ENCODE measurements around the gene TSGA10. TPM values are rescaled to one million over a fixed set of nuclear protein-coding genes. Genes with fewer than 3 reads are reported as not detected.
"Not testable (repeated sequence)": the region's sequence is repeated elsewhere in the genome, so short reads cannot be mapped to it uniquely, and the experiment has no call there.

TSGA10 gene
- total RNA-seq, 1 experiment from 2014 or later = 2.2 TPM

- no peak for DNase-seq (ENCODE audit: low read depth in 1 of 2, low spot score in 2 of 2)
- Histone ChIP-seq H3K36me3 (no peaks in the 10 kb centered on the region), H3K27ac (no peak overlapping the region), H3K4me3 (no peak overlapping the region), H3K9me3 (replicated peaks) (no peaks in the 10 kb centered on the region), H3K27me3 (replicated peaks) (0 out of 2 replicates have a peak, but pooled peaks cover 3% of the 10 kb centered on the region), H3K4me1 (replicated peaks) (no peaks in the 10 kb centered on the region)
Measured at GRCh38 chr2:99084256-99084655, 70.5 kb downstream of the TSGA10 start.

- H3K36me3 ChIP-seq = no peaks in the 10 kb centered on the region
- H3K27me3 ChIP-seq (replicated peaks) = 0 out of 2 replicates have a peak, but pooled peaks cover 3% of the 10 kb centered on the region
- no peak for DNase-seq (ENCODE audit: low read depth in 1 of 2, low spot score in 2 of 2)
- H3K4me3 ChIP-seq = no peak overlapping the region
- H3K27ac ChIP-seq = no peak overlapping the region
- H3K4me1 ChIP-seq (replicated peaks) = no peaks in the 10 kb centered on the region
- no peaks in the 10 kb centered on the region for H3K9me3 ChIP-seq (replicated peaks)
Measured at GRCh38 chr2:99081891-99082290, 72.9 kb downstream of the TSGA10 start.

DNA sequence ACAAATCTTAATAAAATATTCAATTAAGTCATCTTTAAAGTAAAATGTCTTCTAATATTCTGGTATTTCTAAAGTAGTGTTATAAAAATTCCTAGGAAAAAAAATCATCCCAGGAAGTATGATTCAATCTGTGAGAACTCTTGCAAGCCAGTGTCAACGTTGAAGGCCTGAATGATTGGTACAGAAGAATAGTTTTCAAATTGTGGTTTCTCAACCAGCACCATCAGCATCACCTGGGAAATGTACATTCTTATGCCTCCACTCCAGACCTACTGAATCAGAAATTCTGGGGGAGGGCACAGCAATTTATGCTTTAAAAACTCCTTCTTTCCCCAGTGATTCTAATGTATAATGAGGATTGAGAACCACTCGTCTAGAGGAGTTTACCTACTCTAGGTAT is 75.5 kb downstream of the TSGA10 start:
- H3K4me1 ChIP-seq (replicated peaks) = no peaks in the 10 kb centered on the region
- DNase-seq (ENCODE audit: low read depth in 1 of 2, low spot score in 2 of 2) = no peak
- no peaks in the 10 kb centered on the region for H3K9me3 ChIP-seq (replicated peaks)
- H3K4me3 ChIP-seq = no peak overlapping the region
- H3K36me3 ChIP-seq = no peaks in the 10 kb centered on the region
- no peak overlapping the region for H3K27ac ChIP-seq
- H3K27me3 ChIP-seq (replicated peaks) = 0 out of 2 replicates have a peak, but pooled peaks cover 3% of the 10 kb centered on the region

DNA sequence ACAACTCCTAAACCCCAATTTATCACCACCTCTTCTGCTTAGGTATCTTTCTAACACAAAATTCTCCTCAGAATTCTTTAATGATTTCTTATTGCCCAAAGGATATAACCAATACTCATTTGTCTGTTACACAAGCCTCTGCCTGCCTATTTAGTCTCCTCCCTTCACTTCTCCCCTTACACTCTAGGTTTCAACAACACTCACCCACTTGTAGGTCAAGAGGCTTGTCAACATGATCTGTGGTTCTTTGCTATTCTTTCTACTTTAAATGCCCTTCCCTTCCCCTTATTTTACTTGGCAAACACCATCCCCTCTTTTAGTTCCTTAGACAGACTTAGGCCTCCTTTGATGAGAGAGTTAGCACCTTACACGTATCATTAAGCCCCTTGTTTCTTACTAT is 82.2 kb downstream of the TSGA10 start:
- H3K36me3 ChIP-seq = no peaks in the 10 kb centered on the region
- H3K9me3 ChIP-seq (replicated peaks) = no peaks in the 10 kb centered on the region
- H3K27me3 ChIP-seq (replicated peaks) = no peaks in the 10 kb centered on the region; the same call in 1 of the 2 replicates
- H3K27ac ChIP-seq = no peak overlapping the region
- no peak for DNase-seq (ENCODE audit: low read depth in 1 of 2, low spot score in 2 of 2)
- no peak overlapping the region for H3K4me3 ChIP-seq
- no peaks in the 10 kb centered on the region for H3K4me1 ChIP-seq (replicated peaks)

DNA sequence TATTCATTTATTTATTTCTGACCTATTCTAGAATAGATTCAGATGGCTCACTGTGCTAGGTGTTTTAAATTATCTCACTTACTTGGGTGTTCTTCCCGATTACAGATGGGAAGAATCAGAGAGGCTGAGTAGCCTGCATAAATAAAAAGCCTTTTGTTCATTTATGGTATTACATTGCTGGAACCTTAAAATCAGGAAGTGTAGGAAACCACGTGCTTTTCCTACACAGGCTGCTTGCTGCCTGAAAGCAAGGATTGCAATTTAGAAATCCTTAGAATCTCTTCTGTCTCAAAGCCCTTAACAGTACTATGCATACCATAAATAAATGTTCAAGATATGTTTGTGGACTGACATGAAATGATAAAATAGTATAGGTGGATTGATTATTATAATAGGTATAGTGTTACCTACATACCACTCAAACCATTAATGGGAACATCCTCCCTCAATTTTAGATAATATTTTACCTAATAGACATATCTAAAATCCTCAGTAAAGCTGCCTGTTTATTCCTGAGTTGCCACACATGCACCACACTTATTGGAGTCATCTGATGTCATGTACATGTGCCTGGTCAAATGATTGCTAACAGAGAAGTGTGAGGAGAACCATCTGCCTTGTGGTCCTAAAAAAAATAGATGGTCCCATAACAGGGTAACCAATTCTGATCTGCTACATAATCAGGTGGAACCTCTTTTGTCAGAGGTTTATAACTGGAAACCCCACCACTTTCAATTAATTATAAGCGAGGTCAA is 86.7 kb downstream of the TSGA10 start:
- no peaks in the 10 kb centered on the region for H3K9me3 ChIP-seq (replicated peaks)
- H3K27ac ChIP-seq = no peak overlapping the region
- DNase-seq (ENCODE audit: low read depth in 1 of 2, low spot score in 2 of 2) = no peak
- no peaks in the 10 kb centered on the region for H3K36me3 ChIP-seq
- no peak overlapping the region for H3K4me3 ChIP-seq
- H3K4me1 ChIP-seq (replicated peaks) = no peaks in the 10 kb centered on the region
- H3K27me3 ChIP-seq (replicated peaks) = no peaks in the 10 kb centered on the region; the same call in 1 of the 2 replicates

GRCh38 chr2:99066075-99066958 is 88.4 kb downstream of the TSGA10 start:
- no peaks in the 10 kb centered on the region for H3K4me1 ChIP-seq (replicated peaks)
- no peak overlapping the region for H3K27ac ChIP-seq
- H3K36me3 ChIP-seq = no peaks in the 10 kb centered on the region
- H3K9me3 ChIP-seq (replicated peaks) = no peaks in the 10 kb centered on the region
- DNase-seq (ENCODE audit: low read depth in 1 of 2, low spot score in 2 of 2) = no peak
- H3K27me3 ChIP-seq (replicated peaks) = no peaks in the 10 kb centered on the region
- H3K4me3 ChIP-seq = no peak overlapping the region

DNA sequence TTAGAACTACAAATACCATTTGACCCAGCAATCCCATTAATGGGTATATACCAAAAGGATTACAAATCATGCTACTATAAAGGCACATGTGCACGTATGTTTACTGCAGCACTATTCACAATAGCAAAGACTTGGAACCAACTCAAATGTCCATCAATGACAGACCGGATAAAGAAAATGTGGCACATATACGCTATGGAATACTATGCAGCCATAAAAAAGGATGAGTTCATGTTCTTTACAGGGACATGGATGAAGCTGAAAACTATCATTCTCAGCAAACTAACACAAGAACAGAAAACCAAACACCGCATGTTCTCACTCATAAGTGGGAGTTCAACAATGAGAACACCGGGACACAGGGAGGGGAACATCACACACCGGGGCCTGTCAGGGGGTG is 105.6 kb downstream of the TSGA10 start:
- not testable (repeated sequence) for H3K27me3 ChIP-seq (replicated peaks); DNase-seq (ENCODE audit: low read depth in 1 of 2, low spot score in 2 of 2); H3K9me3 ChIP-seq (replicated peaks); H3K4me1 ChIP-seq (replicated peaks); H3K36me3 ChIP-seq; H3K4me3 ChIP-seq; H3K27ac ChIP-seq

DNA sequence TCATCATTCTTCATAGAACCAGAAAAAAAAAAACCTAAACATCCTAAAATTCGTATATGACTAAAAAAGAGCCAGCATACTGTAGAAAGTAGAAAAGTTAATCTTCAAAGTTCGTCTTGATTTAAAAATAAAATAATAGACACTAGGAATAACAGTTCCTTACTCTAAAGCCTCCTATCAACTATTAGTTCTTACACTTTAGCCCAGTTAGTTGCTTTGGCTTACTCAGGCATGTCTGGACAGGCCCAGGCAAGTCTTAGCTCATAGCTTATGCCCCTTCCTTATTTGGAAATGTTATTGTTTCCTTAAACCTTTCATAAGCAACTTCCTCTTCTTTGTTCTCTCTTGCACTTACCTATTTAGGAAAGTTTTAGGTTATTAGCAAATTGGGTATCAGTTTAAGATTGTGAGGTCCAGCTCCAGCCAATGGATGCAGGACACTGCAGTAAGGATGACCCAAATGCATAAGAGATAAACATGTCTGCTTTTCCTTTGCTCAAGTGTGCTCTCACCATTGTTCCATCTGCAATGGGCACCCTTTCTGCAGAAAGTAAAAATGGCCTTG is 113.9 kb downstream of the TSGA10 start:
- not testable (repeated sequence) for DNase-seq (ENCODE audit: low read depth in 1 of 2, low spot score in 2 of 2); H3K27ac ChIP-seq; H3K4me1 ChIP-seq (replicated peaks); H3K9me3 ChIP-seq (replicated peaks); H3K27me3 ChIP-seq (replicated peaks); H3K4me3 ChIP-seq; H3K36me3 ChIP-seq

- Histone ChIP-seq H3K27me3 (replicated peaks) (no peaks in the 10 kb centered on the region), H3K9me3 (replicated peaks) (no peaks in the 10 kb centered on the region), H3K4me3 (no peak overlapping the region), H3K4me1 (replicated peaks) (no peaks in the 10 kb centered on the region), H3K36me3 (no peaks in the 10 kb centered on the region), H3K27ac (no peak overlapping the region)
- no peak for DNase-seq (ENCODE audit: low read depth in 1 of 2, low spot score in 2 of 2)
Measured at GRCh38 chr2:99035920-99036319, 118.8 kb downstream of the TSGA10 start.

- no peaks in the 10 kb centered on the region for H3K36me3 ChIP-seq
- H3K27me3 ChIP-seq (replicated peaks) = no peaks in the 10 kb centered on the region
- no peaks in the 10 kb centered on the region for H3K4me1 ChIP-seq (replicated peaks)
- H3K27ac ChIP-seq = no peak overlapping the region
- H3K4me3 ChIP-seq = no peak overlapping the region
- no peak for DNase-seq (ENCODE audit: low read depth in 1 of 2, low spot score in 2 of 2)
- H3K9me3 ChIP-seq (replicated peaks) = no peaks in the 10 kb centered on the region
Measured at GRCh38 chr2:99032786-99033185, 122.0 kb downstream of the TSGA10 start.

DNA sequence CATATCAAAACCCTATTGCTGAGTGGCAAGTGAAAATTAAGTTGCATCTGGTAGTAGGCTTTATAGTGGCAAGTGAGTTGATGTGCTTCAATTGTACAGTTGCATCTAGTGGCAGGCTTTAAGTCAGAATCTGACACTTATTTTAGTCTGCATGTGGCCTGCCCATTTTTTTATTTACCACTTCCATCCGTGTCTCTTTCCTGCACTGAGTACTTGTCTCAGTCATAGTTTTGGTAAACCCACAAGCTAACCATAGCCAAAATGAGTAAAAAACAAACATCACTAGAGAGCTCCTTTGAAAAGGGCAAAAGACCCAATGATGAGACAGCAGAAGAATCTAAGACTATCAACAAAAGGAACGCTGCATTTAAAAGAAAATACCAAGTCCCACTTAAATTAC is 122.7 kb downstream of the TSGA10 start:
- Histone ChIP-seq H3K4me3 (no peak overlapping the region), H3K9me3 (replicated peaks) (no peaks in the 10 kb centered on the region), H3K27ac (no peak overlapping the region), H3K4me1 (replicated peaks) (no peaks in the 10 kb centered on the region), H3K36me3 (no peaks in the 10 kb centered on the region), H3K27me3 (replicated peaks) (no peaks in the 10 kb centered on the region)
- DNase-seq (ENCODE audit: low read depth in 1 of 2, low spot score in 2 of 2) = no peak

GRCh38 chr2:99031481-99031880 is 123.3 kb downstream of the TSGA10 start:
- no peak for DNase-seq (ENCODE audit: low read depth in 1 of 2, low spot score in 2 of 2)
- H3K4me1 ChIP-seq (replicated peaks) = no peaks in the 10 kb centered on the region
- no peaks in the 10 kb centered on the region for H3K36me3 ChIP-seq
- H3K4me3 ChIP-seq = no peak overlapping the region
- no peaks in the 10 kb centered on the region for H3K27me3 ChIP-seq (replicated peaks)
- no peaks in the 10 kb centered on the region for H3K9me3 ChIP-seq (replicated peaks)
- no peak overlapping the region for H3K27ac ChIP-seq

- no peak overlapping the region for H3K4me3 ChIP-seq
- no peaks in the 10 kb centered on the region for H3K27me3 ChIP-seq (replicated peaks)
- no peaks in the 10 kb centered on the region for H3K36me3 ChIP-seq
- no peak overlapping the region for H3K27ac ChIP-seq
- H3K9me3 ChIP-seq (replicated peaks) = no peaks in the 10 kb centered on the region
- H3K4me1 ChIP-seq (replicated peaks) = no peaks in the 10 kb centered on the region
- DNase-seq (ENCODE audit: low read depth in 1 of 2, low spot score in 2 of 2) = no peak
Measured at GRCh38 chr2:99028558-99028957, 126.2 kb downstream of the TSGA10 start.

GRCh38 chr2:99027856-99028255 is 126.9 kb downstream of the TSGA10 start:
- Histone ChIP-seq H3K4me3 (no peak overlapping the region), H3K36me3 (no peaks in the 10 kb centered on the region), H3K9me3 (replicated peaks) (no peaks in the 10 kb centered on the region), H3K27me3 (replicated peaks) (no peaks in the 10 kb centered on the region), H3K27ac (no peak overlapping the region), H3K4me1 (replicated peaks) (no peaks in the 10 kb centered on the region)
- no peak for DNase-seq (ENCODE audit: low read depth in 1 of 2, low spot score in 2 of 2)

Data from SJSA1 (cell line).